PC-3 (cell line): ENCODE measurements around the gene BMF. TPM values are rescaled to one million over a fixed set of nuclear protein-coding genes. Genes with fewer than 3 reads are reported as not detected.

Experiments
- ATAC-seq: fragments of 200-7000 bp; cut with Tn5 transposase; 2 replicates; pipeline ENCODE4 v1.9.1; 2020; ENCODE audit warnings: mild to moderate bottlenecking, moderate library complexity
- BruUV-seq: library from RNA; stranded (reverse); fragments of 400-500 nt; replicated peaks from 2 replicates; lab custom pipeline; 2021; lab: Mats Ljungman, UMichigan
- CTCF ChIA-PET: fragments of 300-600 bp; sonication (Branson Sonifier 250); formaldehyde crosslinking; loops from one replicate; lab custom pipeline; 2022; ENCODE audit warnings: antibody characterized with exemption; lab: Charles Lee
- POLR2A ChIA-PET: fragments of 300-600 bp; sonication (Branson Sonifier 250); formaldehyde crosslinking; loops from one replicate; lab custom pipeline; 2022; ENCODE audit warnings: antibody characterized with exemption; ENCODE audit not compliant: unreplicated experiment; lab: Charles Lee
- DNase-seq: peaks from one replicate; pipeline ENCODE4 v3.0.0-alpha.2; 2015
- H2AFZ ChIP-seq: fragments of 300-600 bp; sonication (generic); 2 replicates; pipeline ENCODE4 v1.6.0; 2016; ENCODE audit warnings: antibody characterized with exemption, low read length
- H3F3A ChIP-seq: fragments of 300-600 bp; sonication (generic); one replicate; pipeline ENCODE4 v1.6.0; 2017; ENCODE audit warnings: antibody characterized with exemption, low read length, control low read depth, mild to moderate bottlenecking; ENCODE audit not compliant: unreplicated experiment
- H3K27ac ChIP-seq: fragments of 300-600 bp; sonication (generic); 2 replicates; pipeline ENCODE4 v1.5.1; 2016; ENCODE audit warnings: mild to moderate bottlenecking, low read length
- H3K27me3 ChIP-seq: fragments of 300-600 bp; sonication (generic); 2 replicates; pipeline ENCODE4 v1.6.1; 2016; ENCODE audit warnings: low read length, mixed read lengths
- H3K36me3 ChIP-seq: fragments of 300-600 bp; sonication (generic); 2 replicates; pipeline ENCODE4 v1.6.1; 2016; ENCODE audit warnings: low read depth, mixed run types, low read length, mixed read lengths
- H3K4me1 ChIP-seq: fragments of 300-600 bp; sonication (generic); 2 replicates; pipeline ENCODE4 v1.5.1; 2016; ENCODE audit warnings: low read length; ENCODE audit not compliant: insufficient read depth
- H3K4me2 ChIP-seq: fragments of 300-600 bp; sonication (generic); 2 replicates; pipeline ENCODE4 v1.6.0; 2016; ENCODE audit warnings: low read length
- H3K4me3 ChIP-seq: fragments of 300-600 bp; sonication (generic); 2 replicates; pipeline ENCODE4 v1.5.1; 2016; ENCODE audit warnings: mild to moderate bottlenecking, low read length, mixed read lengths
- H3K79me2 ChIP-seq: fragments of 300-600 bp; sonication (generic); 2 replicates; pipeline ENCODE4 v1.6.1; 2017; ENCODE audit warnings: low read length, mixed read lengths
- H3K9ac ChIP-seq: fragments of 300-600 bp; sonication (generic); 2 replicates; pipeline ENCODE4 v1.6.0; 2016; ENCODE audit warnings: mild to moderate bottlenecking, low read length
- H3K9me2 ChIP-seq: fragments of 300-600 bp; sonication (generic); replicated peaks from 2 replicates; pipeline ENCODE4 v1.6.1; 2016; ENCODE audit warnings: mixed run types, low read length, mixed read lengths
- H3K9me3 ChIP-seq: fragments of 300-600 bp; sonication (generic); 2 replicates; pipeline ENCODE4 v1.6.1; 2016; ENCODE audit warnings: low read length, mixed read lengths
- H4K20me1 ChIP-seq: fragments of 300-600 bp; sonication (generic); 2 replicates; pipeline ENCODE4 v1.6.1; 2016; ENCODE audit warnings: low read length, mixed read lengths
- EZH2 ChIP-seq: fragments of 300-600 bp; sonication (generic); IDR thresholded peaks from one replicate; pipeline ENCODE4 v1.6.1; 2017; ENCODE audit warnings: antibody characterized with exemption, mild to moderate bottlenecking, low read length; ENCODE audit not compliant: unreplicated experiment
- EZH2phosphoT487 ChIP-seq: fragments of 300-600 bp; sonication (generic); IDR thresholded peaks from 2 replicates; pipeline ENCODE4 v1.6.1; 2018; ENCODE audit warnings: mild to moderate bottlenecking, antibody characterized with exemption, low read length, borderline replicate concordance
- intact Hi-C: fragments of 100-400 bp; cut with micrococcal nuclease; formaldehyde crosslinking; loops from 2 replicates; pipeline ENCODE4 v1.9.0; 2023
- total RNA-seq: library from RNA; depleted of rRNA; stranded (reverse); fragments of >200 nt; gene quantifications from 2 replicates; pipeline ENCODE4 v1.2.3, GENCODE V29; 2014
- TF ChIP-seq, protein P1 (sequence below): fragments of 300-600 bp; sonication (generic); conservative IDR thresholded peaks from 2 replicates; pipeline ENCODE4 v1.5.1; 2017; ENCODE audit warnings: antibody characterized with exemption, low read depth, mild to moderate bottlenecking, low read length

The BMF gene
- total RNA-seq, 1 experiment from 2014 or later: 0.95 TPM

DNA sequence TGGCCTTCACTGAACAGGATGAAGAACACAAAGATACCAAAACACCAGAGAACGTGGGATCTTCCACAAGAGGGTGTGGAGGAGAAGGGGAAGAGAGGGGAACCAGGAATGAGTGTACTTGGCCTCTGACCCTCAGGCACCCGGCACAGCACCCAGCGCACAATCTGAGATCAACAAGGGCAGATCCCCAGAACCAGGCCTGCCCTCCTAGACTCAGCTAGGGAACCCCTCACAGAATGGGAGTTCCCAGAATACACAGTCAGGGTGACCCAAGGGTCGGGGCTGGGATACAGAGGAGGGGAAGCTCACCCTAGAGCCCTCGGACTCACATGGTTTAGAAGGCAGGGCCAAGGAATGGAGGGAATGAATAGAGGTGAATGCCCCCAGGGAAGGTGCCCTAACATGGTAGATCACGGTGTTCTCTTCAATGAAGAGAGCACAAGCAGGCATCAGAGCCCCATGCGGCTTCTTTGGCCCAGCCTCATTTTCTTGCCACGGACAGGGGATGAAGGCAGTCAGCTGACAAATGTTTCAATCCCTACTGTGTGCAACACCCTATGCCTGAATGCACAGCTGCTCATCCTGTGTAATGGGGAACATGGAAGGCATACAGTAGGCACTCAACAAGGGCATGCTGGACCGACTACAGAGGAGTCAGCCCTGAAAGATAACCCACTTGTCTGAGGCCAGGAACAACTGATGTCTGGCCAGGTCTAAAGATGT is 13.1 kb downstream of the BMF start:
- no peaks in the 10 kb centered on the region for H3K79me2 ChIP-seq
- H3K27me3 ChIP-seq: no peaks in the 10 kb centered on the region
- H3K4me1 ChIP-seq: peaks cover 57% of the 10 kb centered on the region
- no TSS peak for BruUV-seq
- no peaks in the 10 kb centered on the region for H3K9me2 ChIP-seq
- H3K4me2 ChIP-seq: no peak overlapping the region
- TF ChIP-seq EZH2 (no peak), EZH2phosphoT487 (no peak)
- TF ChIP-seq, protein P1, sequence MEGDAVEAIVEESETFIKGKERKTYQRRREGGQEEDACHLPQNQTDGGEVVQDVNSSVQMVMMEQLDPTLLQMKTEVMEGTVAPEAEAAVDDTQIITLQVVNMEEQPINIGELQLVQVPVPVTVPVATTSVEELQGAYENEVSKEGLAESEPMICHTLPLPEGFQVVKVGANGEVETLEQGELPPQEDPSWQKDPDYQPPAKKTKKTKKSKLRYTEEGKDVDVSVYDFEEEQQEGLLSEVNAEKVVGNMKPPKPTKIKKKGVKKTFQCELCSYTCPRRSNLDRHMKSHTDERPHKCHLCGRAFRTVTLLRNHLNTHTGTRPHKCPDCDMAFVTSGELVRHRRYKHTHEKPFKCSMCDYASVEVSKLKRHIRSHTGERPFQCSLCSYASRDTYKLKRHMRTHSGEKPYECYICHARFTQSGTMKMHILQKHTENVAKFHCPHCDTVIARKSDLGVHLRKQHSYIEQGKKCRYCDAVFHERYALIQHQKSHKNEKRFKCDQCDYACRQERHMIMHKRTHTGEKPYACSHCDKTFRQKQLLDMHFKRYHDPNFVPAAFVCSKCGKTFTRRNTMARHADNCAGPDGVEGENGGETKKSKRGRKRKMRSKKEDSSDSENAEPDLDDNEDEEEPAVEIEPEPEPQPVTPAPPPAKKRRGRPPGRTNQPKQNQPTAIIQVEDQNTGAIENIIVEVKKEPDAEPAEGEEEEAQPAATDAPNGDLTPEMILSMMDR: no peak
- POLR2A ChIA-PET: no interaction called here
- H3K4me3 ChIP-seq: no peak overlapping the region
- no peaks in the 10 kb centered on the region for H3K9me3 ChIP-seq
- H3K36me3 ChIP-seq: no peaks in the 10 kb centered on the region
- no peaks in the 10 kb centered on the region for H3F3A ChIP-seq
- H4K20me1 ChIP-seq: no peaks in the 10 kb centered on the region
- ATAC-seq (no peak), DNase-seq (no peak)
- intact Hi-C loops: no loop called here
- H3K9ac ChIP-seq: no peak overlapping the region; the same call in 1 of the 2 replicates
- CTCF ChIA-PET: no interaction called here
- no peak overlapping the region for H3K27ac ChIP-seq
- no peak overlapping the region for H2AFZ ChIP-seq

DNA sequence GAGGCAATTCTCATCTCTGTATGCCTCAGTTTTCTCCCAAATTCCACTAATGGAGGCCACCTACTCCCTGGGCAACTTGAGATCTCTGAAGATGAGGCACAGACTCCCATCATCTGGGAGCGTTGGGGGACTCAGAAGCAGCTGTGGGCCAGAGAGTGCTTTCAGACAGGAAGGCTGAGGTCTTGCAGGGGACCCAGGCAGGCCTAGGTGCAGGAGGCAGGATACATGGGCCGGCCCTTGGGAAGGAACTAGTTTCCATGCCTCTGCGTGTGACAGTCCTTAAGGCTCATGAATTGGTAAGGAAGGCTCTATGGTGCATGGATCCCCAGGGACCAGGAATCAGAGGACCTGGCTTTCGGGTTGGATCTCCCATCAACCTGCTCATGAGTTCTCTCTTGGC is 14.5 kb downstream of the BMF start:
- ATAC-seq (no peak), DNase-seq (no peak)
- TF ChIP-seq EZH2phosphoT487 (no peak), EZH2 (no peak)
- TF ChIP-seq, protein P1: no peak
- no peak overlapping the region for H3K4me3 ChIP-seq
- no peak overlapping the region for H3K4me2 ChIP-seq
- intact Hi-C loops: no loop called here
- H3K9ac ChIP-seq: no peak overlapping the region
- H3K79me2 ChIP-seq: no peaks in the 10 kb centered on the region
- H2AFZ ChIP-seq: no peak overlapping the region
- BruUV-seq: no TSS peak
- ChIA-PET CTCF (interaction anchor here (0.6 kb wide), 1 partner anchor 13 kb away, joined by 3 read pairs; no protein-coding TSS in a partner anchor), POLR2A (no interaction called here)
- H3F3A ChIP-seq: no peaks in the 10 kb centered on the region
- H3K36me3 ChIP-seq: no peaks in the 10 kb centered on the region
- H3K27me3 ChIP-seq: no peaks in the 10 kb centered on the region
- no peaks in the 10 kb centered on the region for H4K20me1 ChIP-seq
- no peak overlapping the region for H3K27ac ChIP-seq
- no peaks in the 10 kb centered on the region for H3K9me2 ChIP-seq
- H3K4me1 ChIP-seq: peaks cover 43% of the 10 kb centered on the region
- no peaks in the 10 kb centered on the region for H3K9me3 ChIP-seq
